ENCODE data around the gene PRKCE.

Gene PRKCE

GRCh38 chr2:45732436-45732835 lies 81.0 kb downstream of the PRKCE start:
- Histone ChIP-seq H3K9ac (ENCODE audit: low read depth in 1 of 2, low read length in 2 of 2) (no peak overlapping the region), H3K27ac (ENCODE audit: low read depth, low read length) (no peak overlapping the region), H3K9me3 (ENCODE audit: control insufficient read depth in 1 of 2, low read length in 2 of 2) (no peaks in the 10 kb centered on the region), H3K4me1 (ENCODE audit: control insufficient read depth in 1 of 2, insufficient read depth in 2 of 2, low read length in 2 of 2) (no peaks in the 10 kb centered on the region), H3K27me3 (ENCODE audit: control insufficient read depth in 1 of 2, insufficient read depth in 2 of 2, low read length in 2 of 2) (no peaks in the 10 kb centered on the region), H3K36me3 (ENCODE audit: control insufficient read depth in 1 of 2, insufficient read depth in 2 of 2, low read length in 2 of 2) (no peaks in the 10 kb centered on the region), H3K4me3 (ENCODE audit: low read depth in 1 of 2, low read length in 2 of 2) (no peak overlapping the region)

GRCh38 chr2:45732946-45733345 lies 81.5 kb downstream of the PRKCE start:
- Histone ChIP-seq H3K9ac (ENCODE audit: low read depth in 1 of 2, low read length in 2 of 2) (no peak overlapping the region), H3K4me1 (ENCODE audit: control insufficient read depth in 1 of 2, insufficient read depth in 2 of 2, low read length in 2 of 2) (no peaks in the 10 kb centered on the region), H3K27me3 (ENCODE audit: control insufficient read depth in 1 of 2, insufficient read depth in 2 of 2, low read length in 2 of 2) (no peaks in the 10 kb centered on the region)

GRCh38 chr2:45734336-45734735 lies 82.9 kb downstream of the PRKCE start:
- H3K36me3 ChIP-seq (ENCODE audit: control insufficient read depth in 1 of 2, insufficient read depth in 2 of 2, low read length in 2 of 2), result no peaks in the 10 kb centered on the region
- H3K27me3 ChIP-seq (ENCODE audit: control insufficient read depth in 1 of 2, insufficient read depth in 2 of 2, low read length in 2 of 2), result no peaks in the 10 kb centered on the region
- no peak overlapping the region for H3K27ac ChIP-seq (ENCODE audit: low read depth, low read length)
- H3K9ac ChIP-seq (ENCODE audit: low read depth in 1 of 2, low read length in 2 of 2), result no peak overlapping the region
- H3K4me3 ChIP-seq (ENCODE audit: low read depth in 1 of 2, low read length in 2 of 2), result no peak overlapping the region
- H3K9me3 ChIP-seq (ENCODE audit: control insufficient read depth in 1 of 2, low read length in 2 of 2), result no peaks in the 10 kb centered on the region
- no peaks in the 10 kb centered on the region for H3K4me1 ChIP-seq (ENCODE audit: control insufficient read depth in 1 of 2, insufficient read depth in 2 of 2, low read length in 2 of 2)

More at GRCh38 chr2:45732946-45733345, 81.5 kb downstream of the PRKCE start:
- Histone ChIP-seq H3K36me3 (ENCODE audit: control insufficient read depth in 1 of 2, insufficient read depth in 2 of 2, low read length in 2 of 2) (no peaks in the 10 kb centered on the region), H3K27ac (ENCODE audit: low read depth, low read length) (no peak overlapping the region), H3K4me3 (ENCODE audit: low read depth in 1 of 2, low read length in 2 of 2) (no peak overlapping the region), H3K9me3 (ENCODE audit: control insufficient read depth in 1 of 2, low read length in 2 of 2) (no peaks in the 10 kb centered on the region)

- no peaks in the 10 kb centered on the region for H3K36me3 ChIP-seq (ENCODE audit: control insufficient read depth in 1 of 2, insufficient read depth in 2 of 2, low read length in 2 of 2)
- H3K27ac ChIP-seq (ENCODE audit: low read depth, low read length), result no peak overlapping the region
- no peak overlapping the region for H3K4me3 ChIP-seq (ENCODE audit: low read depth in 1 of 2, low read length in 2 of 2)
- H3K9me3 ChIP-seq (ENCODE audit: control insufficient read depth in 1 of 2, low read length in 2 of 2), result no peaks in the 10 kb centered on the region
- H3K9ac ChIP-seq (ENCODE audit: low read depth in 1 of 2, low read length in 2 of 2), result no peak overlapping the region
- no peaks in the 10 kb centered on the region for H3K4me1 ChIP-seq (ENCODE audit: control insufficient read depth in 1 of 2, insufficient read depth in 2 of 2, low read length in 2 of 2)
- no peaks in the 10 kb centered on the region for H3K27me3 ChIP-seq (ENCODE audit: control insufficient read depth in 1 of 2, insufficient read depth in 2 of 2, low read length in 2 of 2)
Observed at GRCh38 chr2:45734952-45735351, 83.5 kb downstream of the PRKCE start.

DNA sequence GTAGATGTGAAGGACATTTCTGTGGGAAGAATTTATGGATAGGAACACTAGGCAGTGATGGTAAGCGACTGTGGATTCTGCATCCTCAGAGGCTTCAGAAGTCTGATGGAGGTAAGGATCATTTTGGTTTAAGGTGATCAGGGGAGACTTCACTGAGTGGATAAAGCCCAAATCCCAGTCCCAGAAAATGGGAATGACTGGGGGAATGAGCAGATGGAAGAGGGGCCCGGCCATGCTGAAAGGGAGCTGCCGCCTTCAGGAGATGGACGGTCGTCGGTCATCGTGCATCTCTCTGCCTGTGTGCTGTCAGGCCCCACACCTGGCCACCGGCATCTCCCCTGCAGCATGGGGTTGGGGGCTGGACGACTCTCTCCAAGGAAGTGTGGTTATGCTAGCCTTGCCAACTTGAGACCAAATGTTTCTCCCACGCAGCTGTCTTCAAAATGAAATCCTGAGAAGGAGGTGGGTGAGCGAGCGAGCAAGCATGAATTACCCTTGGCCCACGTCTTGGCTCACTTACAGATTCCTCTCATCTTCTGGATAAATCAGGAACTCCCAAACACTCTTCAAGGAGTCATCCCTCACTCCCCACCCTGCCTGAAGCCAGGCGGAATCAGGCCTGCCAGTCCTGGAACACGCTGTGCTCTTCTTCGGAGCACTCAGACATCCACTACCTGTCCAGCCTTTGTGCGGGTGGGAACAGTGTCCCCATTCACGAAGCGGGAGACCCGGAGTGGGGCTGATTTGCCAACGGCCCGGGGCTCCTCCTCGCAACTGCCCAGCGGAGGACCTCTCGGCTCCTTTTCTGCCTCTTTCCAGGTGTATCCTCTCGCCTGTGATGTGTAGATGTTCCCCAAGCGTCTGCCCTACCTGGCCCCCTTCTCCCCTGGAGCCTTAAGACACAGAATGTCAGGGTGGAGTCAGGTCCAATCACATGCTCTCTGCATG lies 85.6 kb downstream of the PRKCE start:
- Histone ChIP-seq H3K9me3 (ENCODE audit: control insufficient read depth in 1 of 2, low read length in 2 of 2) (no peaks in the 10 kb centered on the region), H3K9ac (ENCODE audit: low read depth in 1 of 2, low read length in 2 of 2) (no peak overlapping the region), H3K4me3 (ENCODE audit: low read depth in 1 of 2, low read length in 2 of 2) (no peak overlapping the region), H3K27me3 (ENCODE audit: control insufficient read depth in 1 of 2, insufficient read depth in 2 of 2, low read length in 2 of 2) (no peaks in the 10 kb centered on the region), H3K36me3 (ENCODE audit: control insufficient read depth in 1 of 2, insufficient read depth in 2 of 2, low read length in 2 of 2) (no peaks in the 10 kb centered on the region), H3K27ac (ENCODE audit: low read depth, low read length) (no peak overlapping the region), H3K4me1 (ENCODE audit: control insufficient read depth in 1 of 2, insufficient read depth in 2 of 2, low read length in 2 of 2) (peaks cover 0 to 2% of the 10 kb centered on the region in 2 donors)

DNA sequence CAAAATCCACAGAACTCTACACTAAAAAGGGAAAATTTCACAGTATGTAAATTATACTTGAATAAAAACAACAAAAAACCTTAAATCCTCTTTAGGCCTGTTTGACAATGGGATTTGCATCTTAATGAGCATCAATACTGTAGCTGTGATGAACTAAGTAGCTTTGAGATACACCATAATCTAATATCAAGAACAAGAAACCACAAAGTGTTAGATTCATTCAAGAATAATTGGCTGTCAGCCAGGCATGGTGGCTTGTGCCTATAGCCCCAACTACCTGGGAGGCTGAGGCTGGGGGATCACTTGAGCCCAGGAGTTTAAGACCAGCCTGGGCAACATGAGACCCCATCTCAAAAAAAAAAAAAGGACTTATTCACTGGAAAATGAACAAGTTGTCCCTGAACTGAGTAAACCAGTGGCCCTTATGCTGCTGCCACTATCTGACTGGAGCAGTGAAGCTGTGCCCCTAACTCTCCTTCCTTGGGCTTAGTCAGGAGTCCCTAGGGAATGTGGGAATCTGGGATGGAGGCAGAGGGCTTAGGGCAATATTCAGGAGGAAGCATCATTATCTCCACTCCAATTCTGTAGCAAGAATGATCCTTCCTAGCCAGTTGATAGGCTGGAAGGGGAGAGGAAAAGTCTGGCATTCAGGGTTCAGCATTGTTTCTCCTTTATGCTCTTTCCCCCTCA lies 88.5 kb downstream of the PRKCE start:
- Histone ChIP-seq H3K27me3 (ENCODE audit: control insufficient read depth in 1 of 2, insufficient read depth in 2 of 2, low read length in 2 of 2) (no peaks in the 10 kb centered on the region), H3K27ac (ENCODE audit: low read depth, low read length) (no peak overlapping the region), H3K4me3 (ENCODE audit: low read depth in 1 of 2, low read length in 2 of 2) (no peak overlapping the region), H3K4me1 (ENCODE audit: control insufficient read depth in 1 of 2, insufficient read depth in 2 of 2, low read length in 2 of 2) (peaks cover 5 to 6% of the 10 kb centered on the region in 2 donors), H3K36me3 (ENCODE audit: control insufficient read depth in 1 of 2, insufficient read depth in 2 of 2, low read length in 2 of 2) (no peaks in the 10 kb centered on the region), H3K9me3 (ENCODE audit: control insufficient read depth in 1 of 2, low read length in 2 of 2) (no peaks in the 10 kb centered on the region), H3K9ac (ENCODE audit: low read depth in 1 of 2, low read length in 2 of 2) (no peak overlapping the region)

GRCh38 chr2:45741161-45741850 lies 89.8 kb downstream of the PRKCE start:
- Histone ChIP-seq H3K36me3 (ENCODE audit: control insufficient read depth in 1 of 2, insufficient read depth in 2 of 2, low read length in 2 of 2) (no peaks in the 10 kb centered on the region), H3K27ac (ENCODE audit: low read depth, low read length) (no peak overlapping the region), H3K4me1 (ENCODE audit: control insufficient read depth in 1 of 2, insufficient read depth in 2 of 2, low read length in 2 of 2) (peaks cover 5 to 14% of the 10 kb centered on the region in 2 donors), H3K4me3 (ENCODE audit: low read depth in 1 of 2, low read length in 2 of 2) (no peak overlapping the region), H3K27me3 (ENCODE audit: control insufficient read depth in 1 of 2, insufficient read depth in 2 of 2, low read length in 2 of 2) (no peaks in the 10 kb centered on the region), H3K9ac (ENCODE audit: low read depth in 1 of 2, low read length in 2 of 2) (no peak overlapping the region), H3K9me3 (ENCODE audit: control insufficient read depth in 1 of 2, low read length in 2 of 2) (no peaks in the 10 kb centered on the region)

DNA sequence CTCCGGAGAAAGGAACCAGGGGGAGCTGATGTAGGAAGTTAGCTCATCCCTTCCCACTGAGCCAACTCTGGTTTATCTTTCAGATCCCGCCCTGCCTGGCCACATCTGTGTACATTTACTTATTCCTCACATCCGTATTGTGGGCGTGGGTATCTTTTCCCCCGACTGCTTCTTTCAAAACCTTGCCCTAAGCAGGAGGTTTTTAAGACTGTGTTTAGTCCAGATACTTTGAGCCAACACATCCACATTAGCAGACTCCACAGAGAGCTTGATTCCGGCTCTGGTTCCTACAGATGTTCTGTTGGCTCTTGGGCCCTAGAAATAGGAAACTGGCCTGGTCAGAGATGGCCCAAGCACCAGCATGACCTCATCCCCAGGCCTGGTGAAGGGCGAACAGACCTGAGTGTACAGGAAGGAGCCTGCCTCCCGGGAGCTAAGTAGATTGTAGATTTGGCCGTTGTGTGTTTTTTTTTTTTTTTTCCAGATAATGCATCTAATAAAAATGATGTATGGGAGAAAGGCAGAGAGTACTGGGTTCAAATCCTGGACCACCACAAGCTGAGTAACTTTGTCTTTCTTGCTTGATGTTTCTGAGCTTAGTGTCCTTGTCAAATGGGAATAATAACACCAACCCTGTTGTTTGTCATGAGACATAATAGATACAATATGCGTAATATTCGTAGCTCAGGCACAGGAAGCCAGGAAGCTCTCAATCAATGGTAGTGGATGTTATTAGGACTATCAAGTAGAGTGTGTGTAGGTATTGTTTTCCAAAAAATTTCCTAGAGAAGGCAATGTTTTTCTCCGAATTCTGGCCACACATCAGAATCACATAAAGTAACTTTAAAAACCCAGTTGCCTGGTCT lies 92.3 kb downstream of the PRKCE start:
- H3K27me3 ChIP-seq (ENCODE audit: control insufficient read depth in 1 of 2, insufficient read depth in 2 of 2, low read length in 2 of 2), result no peaks in the 10 kb centered on the region
- no peak overlapping the region for H3K4me3 ChIP-seq (ENCODE audit: low read depth in 1 of 2, low read length in 2 of 2)
- no peak overlapping the region for H3K27ac ChIP-seq (ENCODE audit: low read depth, low read length)
- H3K9me3 ChIP-seq (ENCODE audit: control insufficient read depth in 1 of 2, low read length in 2 of 2), result peaks cover 0 to 4% of the 10 kb centered on the region in 2 donors
- no peaks in the 10 kb centered on the region for H3K36me3 ChIP-seq (ENCODE audit: control insufficient read depth in 1 of 2, insufficient read depth in 2 of 2, low read length in 2 of 2)
- H3K4me1 ChIP-seq (ENCODE audit: control insufficient read depth in 1 of 2, insufficient read depth in 2 of 2, low read length in 2 of 2), result peaks cover 5 to 14% of the 10 kb centered on the region in 2 donors
- no peak overlapping the region for H3K9ac ChIP-seq (ENCODE audit: low read depth in 1 of 2, low read length in 2 of 2)

- H3K9ac ChIP-seq (ENCODE audit: low read depth in 1 of 2, low read length in 2 of 2), result no peak overlapping the region
- no peaks in the 10 kb centered on the region for H3K36me3 ChIP-seq (ENCODE audit: control insufficient read depth in 1 of 2, insufficient read depth in 2 of 2, low read length in 2 of 2)
- H3K27me3 ChIP-seq (ENCODE audit: control insufficient read depth in 1 of 2, insufficient read depth in 2 of 2, low read length in 2 of 2), result no peaks in the 10 kb centered on the region
- H3K27ac ChIP-seq (ENCODE audit: low read depth, low read length), result no peak overlapping the region
- peaks cover 5 to 14% of the 10 kb centered on the region in 2 donors for H3K4me1 ChIP-seq (ENCODE audit: control insufficient read depth in 1 of 2, insufficient read depth in 2 of 2, low read length in 2 of 2)
- H3K9me3 ChIP-seq (ENCODE audit: control insufficient read depth in 1 of 2, low read length in 2 of 2), result peaks cover 0 to 4% of the 10 kb centered on the region in 2 donors
- no peak overlapping the region for H3K4me3 ChIP-seq (ENCODE audit: low read depth in 1 of 2, low read length in 2 of 2)
Observed at GRCh38 chr2:45745231-45745630, 93.8 kb downstream of the PRKCE start.
